Suprapubic skin (tissue), 4 donors: Measurements from ENCODE around the gene GTF2IRD1. TPM values are rescaled to one million over a fixed set of nuclear protein-coding genes. Genes with fewer than 3 reads are reported as not detected.
"Not testable (repeated sequence)": the region's sequence is repeated elsewhere in the genome, so short reads cannot be mapped to it uniquely, and the experiment has no call there.

ENCODE experiments used
- DNase-seq, 2 donors: peaks; one replicate each; pipeline ENCODE4 v3.0.0-alpha.2; 2019; ENCODE audit warnings: low spot score in 2 of 2
- H3K27ac ChIP-seq: fragments of 200-600 bp; sonication (generic); one replicate; pipeline ENCODE4 v1.5.1; 2019
- H3K27me3 ChIP-seq: fragments of 200-600 bp; sonication (generic); one replicate; pipeline ENCODE4 v1.5.1; 2019
- H3K36me3 ChIP-seq: fragments of 200-600 bp; sonication (generic); one replicate; pipeline ENCODE4 v1.5.1; 2019
- H3K4me1 ChIP-seq: fragments of 200-600 bp; sonication (generic); one replicate; pipeline ENCODE4 v1.5.1; 2019
- H3K4me3 ChIP-seq: fragments of 200-600 bp; sonication (generic); one replicate; pipeline ENCODE4 v1.5.1; 2019; ENCODE audit warnings: mild to moderate bottlenecking
- H3K9me3 ChIP-seq: fragments of 200-600 bp; sonication (generic); one replicate; pipeline ENCODE4 v1.5.1; 2019
- EP300 ChIP-seq: sonication (generic); formaldehyde crosslinking; IDR thresholded peaks from one replicate; pipeline ENCODE4 v1.6.1; 2017; ENCODE audit warnings: antibody characterized with exemption
- POLR2A ChIP-seq, 2 donors: fragments of 450-650 bp; IDR thresholded peaks; one replicate each; pipeline ENCODE4 v1.6.1; 2017; ENCODE audit warnings: antibody characterized with exemption in 2 of 2, mild to moderate bottlenecking in 2 of 2, moderate library complexity in 2 of 2
- POLR2AphosphoS5 ChIP-seq, 3 donors: sonication (generic); formaldehyde crosslinking; IDR thresholded peaks; one replicate each; pipeline ENCODE4 v1.6.1; 2017; ENCODE audit warnings: antibody characterized with exemption in 3 of 3
- WGBS: methylation state at CpG from one replicate; pipeline ENCODE4 v1.1.5; 2018; 5-methylcytosine and 5-hydroxymethylcytosine counted together
- total RNA-seq, 4 donors: library from RNA; depleted of rRNA; stranded (reverse); fragments of >200 nt; gene quantifications; one replicate each; pipeline ENCODE4 v1.1.0, GENCODE V29; 2016
- TF ChIP-seq, protein P1 (sequence below), 2 donors: fragments of 200-600 bp in 1 of 2; fragments of 450-650 bp in 1 of 2; sonication (generic) in 1 of 2; IDR thresholded peaks; one replicate each; pipeline ENCODE4 v1.5.1; 2016 to 2019; ENCODE audit warnings: antibody characterized with exemption in 2 of 2, mild to moderate bottlenecking in 1 of 2, moderate library complexity in 1 of 2

Gene GTF2IRD1
- total RNA-seq, 4 donors from 2014 or later = 23.1 to 41.2 (median 25.0) TPM

DNA sequence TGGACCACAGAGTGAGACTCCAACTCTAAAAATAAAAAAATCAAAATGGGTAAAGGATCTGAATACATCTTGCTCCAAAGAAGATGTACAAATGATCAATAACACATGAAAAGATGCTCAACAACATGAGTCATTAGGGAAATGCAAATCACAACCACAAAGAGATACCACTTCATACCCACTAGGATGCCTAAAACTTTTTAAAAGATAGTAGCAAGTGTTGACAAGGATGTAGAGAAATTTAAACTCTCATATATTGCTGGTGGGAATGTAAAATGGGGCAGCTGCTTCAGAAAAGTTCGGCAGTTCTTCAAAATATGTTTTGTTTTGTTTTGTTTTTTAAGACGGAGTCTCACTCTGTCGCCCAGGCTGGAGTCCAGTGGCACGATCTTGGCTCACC is 45.7 kb upstream of the GTF2IRD1 start:
- H3K9me3 ChIP-seq = no peaks in the 10 kb centered on the region

DNA sequence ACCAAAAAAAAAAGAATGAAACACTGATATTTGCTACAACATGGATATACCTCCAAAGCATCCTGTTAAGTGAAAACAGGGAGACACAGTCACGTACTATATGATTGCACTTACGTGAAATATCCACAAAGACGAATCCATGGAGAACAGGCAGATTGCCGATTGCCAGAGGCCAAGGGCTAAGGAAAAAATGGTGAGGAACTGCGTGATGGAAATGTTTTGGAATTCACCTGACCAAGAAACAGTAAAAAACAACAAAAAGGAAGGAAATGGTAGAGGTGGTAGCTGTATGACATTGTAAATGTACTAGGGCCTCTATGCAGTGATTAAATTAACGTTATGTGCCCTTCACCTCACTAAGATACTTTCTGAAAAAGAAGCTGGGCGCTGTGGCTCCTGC is 44.1 kb upstream of the GTF2IRD1 start:
- Histone ChIP-seq H3K4me1 (no peaks in the 10 kb centered on the region), H3K27ac (no peak overlapping the region), H3K36me3 (peaks cover 5% of the 10 kb centered on the region), H3K27me3 (no peaks in the 10 kb centered on the region), H3K9me3 (no peaks in the 10 kb centered on the region), H3K4me3 (no peak overlapping the region)
- no peak for DNase-seq
- 59% methylated on average over 7 of the region's 7 CpGs for WGBS
- TF ChIP-seq EP300 (no peak), POLR2AphosphoS5 (IDR thresholded peaks at IDR 0.05) (no peak), POLR2A (IDR thresholded peaks at IDR 0.05) (no peak)
- TF ChIP-seq, protein P1, sequence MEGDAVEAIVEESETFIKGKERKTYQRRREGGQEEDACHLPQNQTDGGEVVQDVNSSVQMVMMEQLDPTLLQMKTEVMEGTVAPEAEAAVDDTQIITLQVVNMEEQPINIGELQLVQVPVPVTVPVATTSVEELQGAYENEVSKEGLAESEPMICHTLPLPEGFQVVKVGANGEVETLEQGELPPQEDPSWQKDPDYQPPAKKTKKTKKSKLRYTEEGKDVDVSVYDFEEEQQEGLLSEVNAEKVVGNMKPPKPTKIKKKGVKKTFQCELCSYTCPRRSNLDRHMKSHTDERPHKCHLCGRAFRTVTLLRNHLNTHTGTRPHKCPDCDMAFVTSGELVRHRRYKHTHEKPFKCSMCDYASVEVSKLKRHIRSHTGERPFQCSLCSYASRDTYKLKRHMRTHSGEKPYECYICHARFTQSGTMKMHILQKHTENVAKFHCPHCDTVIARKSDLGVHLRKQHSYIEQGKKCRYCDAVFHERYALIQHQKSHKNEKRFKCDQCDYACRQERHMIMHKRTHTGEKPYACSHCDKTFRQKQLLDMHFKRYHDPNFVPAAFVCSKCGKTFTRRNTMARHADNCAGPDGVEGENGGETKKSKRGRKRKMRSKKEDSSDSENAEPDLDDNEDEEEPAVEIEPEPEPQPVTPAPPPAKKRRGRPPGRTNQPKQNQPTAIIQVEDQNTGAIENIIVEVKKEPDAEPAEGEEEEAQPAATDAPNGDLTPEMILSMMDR (IDR thresholded peaks at IDR 0.05) = no peak

More for the DNA sequence above, 45.7 kb upstream of the GTF2IRD1 start:
- 80% methylated on average over 4 of the region's 4 CpGs for WGBS
- Histone ChIP-seq H3K27me3 (no peaks in the 10 kb centered on the region), H3K36me3 (peaks cover 19% of the 10 kb centered on the region), H3K27ac (no peak overlapping the region), H3K4me3 (no peak overlapping the region), H3K4me1 (no peaks in the 10 kb centered on the region)
- no peak for DNase-seq
- TF ChIP-seq POLR2A (IDR thresholded peaks at IDR 0.05) (no peak), POLR2AphosphoS5 (IDR thresholded peaks at IDR 0.05) (no peak), EP300 (no peak)
- TF ChIP-seq, protein P1 (IDR thresholded peaks at IDR 0.05) = no peak

DNA sequence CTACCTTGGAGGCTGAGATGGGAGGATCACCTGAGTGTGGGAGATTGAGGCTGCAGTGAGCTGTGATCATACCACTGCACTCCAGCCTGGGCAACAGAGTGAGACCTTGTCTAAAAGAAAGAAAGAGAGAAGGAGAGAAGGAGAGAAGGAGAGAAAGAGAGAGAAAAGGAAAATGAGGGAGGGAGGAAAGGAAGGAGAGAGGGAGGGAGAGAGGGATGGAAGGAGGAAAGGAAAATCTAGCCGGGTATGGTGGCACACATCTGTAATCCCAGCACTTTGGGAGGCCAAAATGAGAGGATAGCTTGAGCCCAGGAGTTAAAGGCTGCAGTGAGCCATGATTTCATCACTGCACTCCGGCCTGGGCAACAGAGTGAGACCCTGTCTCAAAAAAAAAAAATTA is 42.9 kb upstream of the GTF2IRD1 start:
- no peak for DNase-seq
- Histone ChIP-seq H3K4me1 (no peaks in the 10 kb centered on the region), H3K4me3 (no peak overlapping the region), H3K9me3 (no peaks in the 10 kb centered on the region), H3K27ac (no peak overlapping the region), H3K36me3 (no peaks in the 10 kb centered on the region), H3K27me3 (no peaks in the 10 kb centered on the region)
- 68% methylated on average over 2 of the region's 2 CpGs for WGBS
- TF ChIP-seq EP300 = no peak
- no peak for TF ChIP-seq POLR2A (IDR thresholded peaks at IDR 0.05)
- TF ChIP-seq POLR2AphosphoS5 (IDR thresholded peaks at IDR 0.05) = no peak
- TF ChIP-seq, protein P1 (IDR thresholded peaks at IDR 0.05) = no peak

DNA sequence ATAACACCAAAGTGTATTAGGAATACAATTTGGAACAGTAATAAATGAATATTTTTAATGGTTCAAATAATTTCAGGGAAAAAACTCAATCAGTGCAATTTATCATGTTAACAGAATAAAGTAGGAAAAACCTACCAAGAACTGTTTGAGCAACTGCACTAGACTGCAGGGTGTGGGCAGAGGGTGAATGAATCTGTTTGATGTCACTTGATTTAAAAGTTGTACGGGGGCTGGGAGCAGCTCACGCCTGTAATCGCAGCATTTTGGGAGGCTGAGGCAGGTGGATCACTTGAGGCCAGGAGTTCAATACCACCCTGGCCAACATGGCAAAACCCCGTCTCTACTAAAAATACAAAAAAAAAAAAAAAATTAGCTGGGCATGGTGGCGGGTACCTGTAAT is 42.1 kb upstream of the GTF2IRD1 start:
- H3K4me1 ChIP-seq, H3K4me3 ChIP-seq, DNase-seq, H3K27ac ChIP-seq, H3K36me3 ChIP-seq, H3K27me3 ChIP-seq, H3K9me3 ChIP-seq: not testable (repeated sequence)
- WGBS = 64% methylated on average over 5 of the region's 5 CpGs

DNA sequence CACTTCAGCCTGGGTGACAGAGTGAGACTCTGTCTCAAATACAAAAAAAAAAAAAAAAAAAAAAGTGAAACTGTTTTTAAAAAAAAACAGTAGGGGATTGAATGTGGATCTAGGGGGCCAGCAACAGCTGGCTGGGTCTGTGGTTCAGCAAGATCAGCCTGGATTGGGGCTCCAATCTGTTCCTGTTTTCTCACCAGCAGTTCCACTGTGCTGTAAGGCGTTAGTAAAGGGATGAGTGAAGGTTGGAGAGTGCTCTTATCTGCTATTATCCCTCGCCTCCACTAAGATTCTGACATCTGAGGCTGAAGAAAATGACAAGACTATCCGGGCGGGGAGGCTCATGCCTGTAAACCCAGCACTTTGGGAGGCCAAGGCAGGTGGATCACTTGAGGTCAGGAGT is 41.6 kb upstream of the GTF2IRD1 start:
- WGBS = 35% methylated on average over 4 of the region's 4 CpGs
- Histone ChIP-seq H3K9me3 (no peaks in the 10 kb centered on the region), H3K36me3 (no peaks in the 10 kb centered on the region), H3K4me3 (no peak overlapping the region), H3K4me1 (no peaks in the 10 kb centered on the region), H3K27ac (no peak overlapping the region), H3K27me3 (no peaks in the 10 kb centered on the region)
- DNase-seq = no peak
- no peak for TF ChIP-seq EP300
- TF ChIP-seq POLR2A (IDR thresholded peaks at IDR 0.05) = no peak
- no peak for TF ChIP-seq POLR2AphosphoS5 (IDR thresholded peaks at IDR 0.05)
- TF ChIP-seq, protein P1 (IDR thresholded peaks at IDR 0.05) = no peak

DNA sequence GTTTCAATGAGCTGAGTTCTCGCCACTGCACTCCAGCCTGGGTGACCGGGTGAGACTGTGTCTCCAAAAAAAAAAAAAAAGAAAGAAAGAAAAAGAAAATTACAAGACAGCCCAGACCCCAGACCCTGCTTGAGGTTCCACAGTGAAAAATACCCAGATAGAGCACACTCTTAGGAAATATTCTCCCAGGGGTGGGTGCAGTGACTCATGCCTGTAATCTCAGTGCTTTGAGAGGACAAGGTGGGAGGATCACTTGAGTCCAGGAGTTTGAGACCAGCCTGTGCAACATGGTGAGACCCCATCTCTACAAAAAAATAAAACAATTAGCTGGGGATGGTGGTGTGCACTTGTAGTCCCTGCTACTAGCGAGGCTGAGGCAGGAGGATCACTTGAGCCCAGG is 41.1 kb upstream of the GTF2IRD1 start:
- H3K9me3 ChIP-seq = no peaks in the 10 kb centered on the region
- no peak overlapping the region for H3K4me3 ChIP-seq
- H3K4me1 ChIP-seq = peaks cover 2% of the 10 kb centered on the region
- H3K27me3 ChIP-seq = no peaks in the 10 kb centered on the region
- H3K36me3 ChIP-seq = no peaks in the 10 kb centered on the region
- 80% methylated on average over 3 of the region's 3 CpGs for whole genome bisulfite sequencing
- H3K27ac ChIP-seq = no peak overlapping the region
- no peak for TF ChIP-seq EP300
- no peak for TF ChIP-seq POLR2AphosphoS5 (IDR thresholded peaks at IDR 0.05)
- no peak for TF ChIP-seq POLR2A (IDR thresholded peaks at IDR 0.05)
- TF ChIP-seq, protein P1 (IDR thresholded peaks at IDR 0.05) = no peak
- DNase-seq = no peak

DNA sequence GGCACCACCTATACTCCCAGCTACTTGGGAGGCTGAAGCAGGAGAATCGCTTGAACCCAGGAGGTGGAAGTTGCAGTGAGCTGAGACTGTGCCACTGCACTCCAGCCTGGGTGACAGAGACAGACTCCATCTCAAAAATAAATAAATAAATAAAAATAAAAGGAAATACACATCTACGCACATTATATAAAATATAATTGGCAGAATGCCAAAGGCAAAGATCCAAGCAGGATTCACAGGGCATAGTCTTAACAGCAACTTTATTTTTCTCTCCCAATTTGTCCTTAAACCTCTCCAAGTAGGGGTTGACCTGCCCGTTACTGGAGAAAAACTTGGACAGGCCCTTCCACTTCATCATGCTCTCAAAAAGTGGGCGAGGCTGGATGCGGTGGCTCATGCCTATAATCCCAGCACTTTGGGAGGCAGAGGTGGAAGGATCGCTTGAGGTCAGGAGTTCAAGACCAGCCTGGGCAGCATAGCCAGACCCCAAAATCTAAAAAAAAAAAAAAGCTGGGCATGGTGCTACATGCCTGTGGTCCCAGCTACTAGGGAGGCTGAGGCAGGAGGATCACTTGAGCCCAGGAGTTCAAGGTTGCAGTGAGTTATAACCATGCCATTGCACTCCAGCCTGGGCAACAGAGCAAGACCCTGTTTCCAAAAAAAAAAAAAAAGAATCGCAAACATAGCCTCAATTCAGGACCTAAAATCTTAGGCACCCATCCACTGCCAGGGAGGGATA is 38.9 kb upstream of the GTF2IRD1 start:
- not testable (repeated sequence) for H3K9me3 ChIP-seq

More for the DNA sequence above, 38.9 kb upstream of the GTF2IRD1 start:
- 69% methylated on average over 6 of the region's 7 CpGs for WGBS
- H3K27me3 ChIP-seq, DNase-seq, H3K4me3 ChIP-seq, H3K36me3 ChIP-seq, H3K27ac ChIP-seq, H3K4me1 ChIP-seq: not testable (repeated sequence)
